Activated CD8-positive, alpha-beta memory T cell treated with anti-CD3 and anti-CD28 coated beads, Interleukin-2, amount 50 U/mL, for 4 hours (primary cell): ENCODE measurements around the gene IQCE.
"Not testable (repeated sequence)": the region's sequence is repeated elsewhere in the genome, so short reads cannot be mapped to it uniquely, and the experiment has no call there.

Experiments used
- DNase-seq: peaks from one replicate; pipeline ENCODE4 v3.0.0-alpha.2; 2020

The IQCE gene

DNA sequence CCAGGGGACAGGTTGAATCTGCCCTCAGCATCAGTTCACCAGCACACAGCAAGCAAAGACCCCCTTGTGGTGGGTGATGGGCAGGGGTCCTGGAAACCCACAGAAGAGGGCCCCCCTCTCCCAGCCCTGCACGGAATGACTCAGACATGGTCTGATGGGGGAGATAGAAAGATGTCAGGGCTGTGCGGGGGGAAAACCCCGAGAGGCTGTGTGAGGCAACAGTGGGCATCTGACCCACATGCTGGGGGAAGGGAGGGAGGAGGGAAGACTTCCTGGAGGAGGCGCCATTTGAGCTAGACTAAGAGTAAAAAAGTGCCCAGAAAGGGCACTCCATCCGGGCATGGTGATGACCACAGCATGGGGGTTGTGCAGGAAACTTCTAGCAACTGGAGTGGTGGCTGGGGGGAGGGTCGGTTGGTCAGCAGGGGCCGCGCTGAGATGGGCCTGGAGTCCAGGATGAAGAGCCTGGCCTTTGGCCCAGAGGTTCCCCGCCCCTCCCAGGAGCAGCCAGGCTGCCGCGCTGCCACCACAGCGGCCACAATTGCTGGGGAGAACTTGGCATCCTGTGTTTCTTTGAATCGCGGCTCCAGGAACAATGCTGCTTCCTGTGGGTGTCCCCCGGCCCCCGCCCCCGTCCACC is 36.7 kb upstream of the IQCE start:
- DNase-seq: peak; percentile 79

GRCh38 chr7:2522780-2523433 is 35.9 kb upstream of the IQCE start:
- DNase-seq: no peak

DNA sequence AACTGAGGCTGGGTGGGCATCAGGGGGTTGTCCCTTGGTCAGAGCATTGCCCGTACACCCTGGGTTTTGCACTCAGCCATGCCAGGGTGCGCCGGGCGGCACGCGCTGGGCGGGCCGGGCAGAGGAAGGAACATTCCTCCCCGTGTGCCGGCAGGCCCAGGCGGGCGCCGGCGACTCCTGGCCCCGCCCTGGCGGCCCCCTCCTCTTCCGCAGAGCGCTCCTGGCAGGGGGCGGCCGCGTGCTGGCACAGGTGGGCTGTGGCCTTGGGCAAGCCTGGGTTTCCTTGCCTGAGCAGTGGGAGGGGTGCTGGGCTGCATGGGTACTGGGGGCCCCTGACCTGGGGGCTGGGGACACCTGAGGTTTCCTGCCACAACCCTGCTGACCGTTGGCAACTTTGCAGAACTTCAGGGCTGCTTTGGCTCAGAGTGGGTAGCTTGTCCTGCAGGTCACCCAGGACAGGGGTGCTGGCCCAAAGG is 35.3 kb upstream of the IQCE start:
- no peak for DNase-seq

DNA sequence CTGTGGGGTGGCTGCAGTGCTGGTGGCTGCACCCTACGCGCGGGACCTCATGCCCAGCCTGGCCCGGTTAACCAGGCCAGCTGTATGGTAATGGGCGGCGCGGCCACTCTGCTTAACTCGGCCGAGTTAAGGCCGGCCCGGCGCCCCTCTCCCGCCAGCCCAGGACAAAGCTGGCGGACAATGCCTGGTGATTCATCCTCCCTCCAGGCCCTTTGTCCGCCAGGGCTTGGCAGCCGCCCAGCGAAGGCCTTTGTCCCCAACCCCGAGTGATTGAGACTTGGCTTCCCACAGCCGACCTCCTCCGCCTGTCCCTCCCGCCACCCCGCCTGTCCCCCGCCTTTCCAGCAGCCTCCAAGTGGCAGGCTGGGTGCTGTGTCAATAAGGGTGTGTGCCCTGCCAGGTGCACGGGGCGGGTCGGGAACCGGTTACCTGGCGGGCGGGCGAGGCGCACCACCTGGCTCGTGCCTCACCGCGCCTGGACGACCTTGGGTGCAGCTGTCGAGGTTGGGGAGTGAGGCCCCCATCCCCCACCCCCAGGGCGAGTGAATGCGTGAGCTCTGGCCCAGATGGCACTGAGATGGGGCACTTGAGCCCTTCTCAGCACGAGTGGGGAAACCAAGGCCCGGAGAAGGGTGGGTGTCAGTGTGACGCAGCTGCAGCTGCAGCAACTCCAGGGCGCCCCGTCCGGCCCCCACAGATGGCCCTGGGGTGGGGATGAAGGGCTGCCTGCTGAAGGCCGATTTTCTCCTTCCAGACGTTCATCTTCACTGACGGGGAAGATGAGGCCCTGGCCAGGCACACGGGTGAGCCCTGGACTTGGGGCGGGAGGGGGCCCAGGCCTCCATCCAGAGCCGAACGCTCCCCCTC is 34.6 kb upstream of the IQCE start:
- no peak for DNase-seq

DNA sequence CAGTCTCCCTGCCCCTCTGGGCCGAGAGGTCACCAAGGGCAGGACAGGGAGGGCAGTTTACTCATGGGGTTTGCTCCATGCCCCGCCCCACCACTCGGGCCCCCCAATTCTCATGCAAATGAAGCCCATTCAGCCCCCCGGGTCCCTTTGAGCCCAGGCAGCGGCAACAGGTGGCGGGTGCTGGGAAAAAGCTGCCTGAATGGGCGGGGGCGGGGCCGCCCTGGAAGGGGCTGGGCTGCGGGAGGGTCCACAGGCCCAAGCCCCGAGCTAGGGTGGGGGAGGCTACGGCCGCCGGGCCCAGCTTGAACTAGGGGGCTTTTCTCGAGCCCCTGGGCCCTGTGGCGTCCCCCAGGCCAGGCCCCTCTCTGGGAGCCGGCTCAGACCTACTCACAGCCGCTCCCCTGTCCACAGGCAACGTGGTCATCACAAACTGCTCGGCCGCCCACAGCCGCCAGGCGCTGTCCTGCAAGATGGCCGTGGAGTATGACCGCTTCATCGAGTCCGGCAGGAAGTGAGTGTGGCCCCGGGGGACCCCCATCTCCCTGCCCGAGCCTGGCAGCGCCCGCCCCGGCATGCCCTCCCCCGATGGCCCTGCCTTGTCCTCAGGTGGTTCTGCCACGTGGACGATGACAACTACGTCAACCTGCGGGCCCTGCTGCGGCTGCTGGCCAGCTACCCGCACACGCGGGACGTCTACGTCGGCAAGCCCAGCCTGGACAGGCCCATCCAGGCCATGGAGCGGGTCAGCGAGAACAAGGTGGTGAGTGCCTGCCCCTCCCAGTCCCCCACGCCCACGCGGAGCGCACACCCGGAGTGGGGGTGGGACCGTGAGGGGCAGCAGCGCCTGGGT is 33.7 kb upstream of the IQCE start:
- DNase-seq: no peak

DNA sequence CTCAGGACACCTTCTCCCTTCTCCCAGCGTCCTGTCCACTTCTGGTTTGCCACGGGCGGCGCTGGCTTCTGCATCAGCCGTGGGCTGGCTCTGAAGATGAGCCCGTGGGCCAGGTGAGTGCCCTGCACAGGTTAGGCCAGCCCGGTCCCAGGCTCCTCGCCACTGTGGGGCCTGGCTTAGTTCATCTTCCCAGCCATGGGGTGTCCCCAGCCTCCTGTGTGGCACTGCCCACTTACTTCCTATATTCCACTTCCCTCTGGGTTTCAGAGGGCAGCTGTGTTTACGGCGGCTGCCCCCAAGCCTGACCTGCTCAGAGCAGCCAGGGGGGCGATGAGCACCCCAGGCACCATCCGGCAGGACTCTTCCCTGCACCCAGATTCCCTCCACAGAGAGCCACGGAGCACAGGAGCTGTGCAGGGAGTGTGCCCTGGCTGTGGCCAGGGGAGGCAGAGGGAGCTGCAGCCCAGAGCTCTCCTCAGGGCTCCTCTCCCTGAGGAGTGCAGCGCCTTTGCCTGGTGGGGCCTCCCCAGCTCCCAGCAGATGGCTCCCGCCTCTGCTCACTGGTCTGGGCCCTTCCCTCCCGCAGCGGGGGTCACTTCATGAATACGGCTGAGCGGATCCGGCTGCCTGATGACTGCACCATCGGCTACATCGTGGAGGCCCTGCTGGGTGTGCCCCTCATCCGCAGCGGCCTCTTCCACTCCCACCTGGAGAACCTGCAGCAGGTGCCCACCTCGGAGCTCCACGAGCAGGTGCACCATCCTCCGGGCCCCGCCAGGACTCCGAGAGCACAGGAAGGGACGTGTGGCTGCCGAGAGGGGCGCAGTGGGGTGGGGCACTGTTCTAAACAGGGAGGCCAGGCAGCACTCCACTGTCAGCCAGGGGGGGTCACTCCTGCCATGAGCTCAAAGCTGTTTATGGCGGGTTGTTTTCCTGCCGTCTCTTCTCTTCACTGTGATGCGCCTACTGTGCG is 32.8 kb upstream of the IQCE start:
- DNase-seq: no peak

GRCh38 chr7:2526659-2527504 is 31.9 kb upstream of the IQCE start:
- no peak for DNase-seq

DNA sequence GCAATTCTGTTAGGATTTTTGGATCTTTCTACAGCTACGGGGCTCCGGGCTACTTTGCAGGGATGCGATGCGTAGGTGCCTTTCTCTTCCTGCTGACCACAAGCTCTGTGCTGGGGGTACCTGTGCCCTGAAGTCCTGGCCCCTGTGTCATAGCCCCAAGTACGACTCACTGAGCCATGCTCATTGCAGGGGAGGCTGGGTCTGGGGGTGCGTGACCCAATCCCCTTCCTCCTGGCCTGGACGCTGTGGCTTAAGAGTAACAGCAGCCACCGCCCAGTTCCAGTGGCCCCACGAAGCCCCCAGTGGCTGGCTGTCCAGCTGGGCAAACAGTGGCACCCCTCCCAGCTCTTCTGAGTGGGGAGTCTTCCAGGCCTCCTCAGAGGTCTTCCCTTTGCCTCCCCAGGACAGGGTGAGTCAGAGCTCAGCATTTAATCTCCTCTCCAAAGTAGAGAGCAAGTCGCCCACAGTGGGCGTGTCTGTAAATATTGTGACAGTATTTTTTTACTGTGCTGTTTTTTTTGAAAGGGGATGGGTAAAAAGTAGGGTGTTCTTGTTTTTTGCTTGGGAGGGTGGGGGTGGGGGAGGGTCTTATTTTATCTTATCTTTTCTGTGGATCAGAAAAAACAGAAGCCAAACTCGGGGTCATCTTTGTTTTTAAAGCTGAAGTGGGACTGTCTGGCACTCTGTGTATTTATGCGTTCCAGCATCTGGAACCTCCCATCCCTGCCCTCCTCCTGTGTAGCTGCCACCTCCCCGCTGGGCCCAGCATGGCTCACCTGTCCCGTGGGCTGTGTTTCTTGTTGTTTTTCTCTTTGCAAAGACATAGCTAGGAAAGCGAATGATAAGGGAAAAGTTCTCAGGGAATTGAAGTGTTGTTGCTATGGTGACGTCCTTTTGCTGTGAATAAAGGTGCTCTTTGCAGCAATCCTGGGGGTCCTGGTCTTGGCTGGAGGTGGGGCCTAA is 31.0 kb upstream of the IQCE start:
- peak; percentile 74 for DNase-seq

DNA sequence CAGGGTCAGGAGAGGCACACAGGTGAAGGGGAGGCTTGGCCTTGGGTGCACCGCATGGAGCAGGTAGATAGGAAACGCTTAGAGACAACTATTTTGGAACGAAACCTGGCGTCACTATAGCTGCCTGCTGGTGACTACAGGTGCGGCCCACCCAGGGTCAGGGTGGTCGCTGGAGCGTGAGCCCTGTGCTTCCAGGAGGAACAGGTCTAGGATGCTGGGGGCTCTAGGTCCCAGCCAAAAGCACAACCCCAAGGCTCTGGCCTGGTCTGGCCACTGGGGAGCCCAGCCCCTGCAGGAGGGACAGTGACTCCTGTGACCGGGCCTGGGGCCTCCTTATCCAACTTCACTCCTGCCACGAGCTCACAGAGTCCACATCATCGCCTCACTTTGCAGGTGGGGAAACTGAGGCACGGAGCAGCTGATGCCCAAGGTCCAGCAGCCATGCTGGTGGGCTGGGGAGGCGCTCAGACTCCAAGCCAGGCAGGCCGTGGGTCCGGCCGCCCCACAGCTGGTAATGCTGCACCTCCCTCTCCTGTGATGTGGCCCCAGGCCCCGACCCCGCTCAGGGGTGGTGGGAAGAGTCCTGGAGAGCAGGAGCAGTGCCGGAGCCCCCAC is 30.2 kb upstream of the IQCE start:
- no peak for DNase-seq

GRCh38 chr7:2529161-2530070 is 29.4 kb upstream of the IQCE start:
- peak; percentile 52 for DNase-seq

DNA sequence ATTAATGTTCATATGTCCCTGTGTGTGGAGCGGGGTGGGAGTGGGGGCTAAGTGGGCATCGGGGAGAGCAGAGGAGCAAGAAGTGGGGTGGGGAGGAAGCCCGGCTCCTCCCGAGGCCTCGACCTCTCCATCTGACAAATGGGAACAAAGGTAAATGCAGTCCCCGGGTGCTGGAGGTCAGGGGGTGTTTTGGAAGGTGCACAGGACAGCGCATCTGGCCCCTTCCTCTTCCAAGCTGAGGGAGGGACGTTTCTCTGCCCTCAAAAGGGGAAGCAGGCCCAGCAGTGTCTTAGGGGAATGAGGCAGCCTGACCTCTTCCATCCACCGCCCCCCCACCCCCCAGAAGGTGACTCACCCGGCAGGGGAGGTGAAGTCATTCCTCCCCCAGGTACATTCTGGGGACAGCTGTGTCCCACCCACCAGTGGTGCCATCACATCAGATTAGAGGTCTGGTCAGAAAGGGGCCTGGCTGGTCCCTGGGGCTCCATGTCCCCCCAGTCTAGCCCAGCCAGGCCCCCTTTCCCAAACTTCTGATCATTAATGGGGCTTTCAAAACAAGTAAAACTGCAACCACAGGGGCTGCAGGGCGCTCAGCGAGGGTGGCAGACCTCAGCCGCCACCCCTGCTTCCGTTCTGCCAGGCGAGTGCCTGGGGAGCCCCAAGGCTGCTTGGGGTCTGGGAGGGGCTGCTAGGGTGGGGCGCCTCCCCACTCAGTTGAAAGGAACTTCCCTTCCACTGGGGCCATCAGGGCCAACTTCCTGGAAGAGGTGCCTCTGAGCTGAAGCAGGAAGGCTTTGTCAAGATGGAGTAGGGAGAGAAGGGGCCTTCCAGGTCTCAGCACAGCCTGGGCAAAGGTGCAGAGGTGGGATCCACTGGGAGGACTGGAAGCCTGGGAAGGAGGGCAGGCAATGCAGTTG is 28.4 kb upstream of the IQCE start:
- peak; percentile 80 for DNase-seq

DNA sequence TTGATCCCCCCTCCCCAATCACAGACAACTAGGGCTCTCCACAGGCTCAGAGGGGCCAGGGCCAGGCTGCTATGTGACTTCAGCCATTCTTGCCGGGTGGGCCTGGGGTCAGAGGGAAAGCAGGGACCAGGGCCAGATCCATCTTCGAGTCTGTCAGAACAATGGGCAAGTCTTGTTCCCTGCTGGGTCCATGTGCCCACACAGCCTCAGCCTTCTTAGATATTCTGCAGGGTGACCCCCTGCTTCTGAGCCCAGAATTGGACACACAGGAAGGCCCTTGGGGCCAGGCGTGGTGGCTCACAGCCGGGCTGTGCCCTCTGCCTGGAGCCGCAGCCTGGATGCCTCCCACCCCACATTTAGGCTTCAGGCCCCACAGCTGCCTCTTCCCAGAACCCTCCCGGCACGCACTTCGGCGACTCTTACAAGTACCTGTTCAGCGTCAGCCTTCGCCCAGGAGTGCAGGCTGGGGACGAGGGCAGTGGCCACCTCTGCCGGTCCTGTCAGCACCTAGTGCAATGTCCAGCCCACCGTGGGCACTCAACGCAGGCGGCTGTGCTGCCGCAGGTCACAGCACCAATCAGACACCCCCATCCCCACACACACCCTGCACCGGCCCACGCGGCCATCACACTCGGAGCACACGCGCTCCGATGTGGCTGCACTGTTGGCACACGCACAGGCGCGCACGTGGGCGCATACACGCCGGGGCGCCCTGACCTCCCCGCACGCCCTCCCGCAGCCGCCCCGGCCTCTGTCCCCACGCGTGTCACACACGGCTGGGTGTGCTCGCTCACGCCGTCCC is 27.6 kb upstream of the IQCE start:
- DNase-seq: not testable (repeated sequence)

GRCh38 chr7:2531796-2532110 is 27.0 kb upstream of the IQCE start:
- DNase-seq: not testable (repeated sequence)

GRCh38 chr7:2532199-2532772 is 26.5 kb upstream of the IQCE start:
- DNase-seq: not testable (repeated sequence)

DNA sequence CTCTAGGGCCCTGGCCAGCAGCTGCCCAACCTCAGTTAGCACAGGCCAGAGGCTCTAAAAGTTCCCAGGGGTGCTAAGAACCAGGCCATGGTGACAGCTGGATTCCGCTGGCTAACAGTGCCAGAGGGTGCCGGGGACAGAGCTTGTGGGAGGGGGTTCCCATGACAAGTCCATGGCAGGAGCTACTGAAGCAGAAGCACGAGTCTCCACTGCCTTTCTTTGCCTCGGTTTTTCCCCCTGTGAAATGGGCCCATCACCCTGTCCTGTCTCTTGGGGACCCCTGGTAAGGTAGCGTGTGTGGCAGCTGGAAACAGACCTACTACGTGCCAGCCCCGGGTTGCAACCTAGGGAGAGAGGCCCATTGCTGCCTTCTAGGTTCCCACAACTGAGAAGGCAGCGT is 26.0 kb upstream of the IQCE start:
- not testable (repeated sequence) for DNase-seq
